Psoas muscle (tissue), 8 donors: ENCODE measurements around the gene GLCCI1. TPM values are rescaled to one million over a fixed set of nuclear protein-coding genes. Genes with fewer than 3 reads are reported as not detected.

Source experiments
- ATAC-seq, 4 donors: fragments of 200-7000 bp; cut with Tn5 transposase; one replicate each; pipeline ENCODE4 v1.9.1; 2020; ENCODE audit warnings: moderate library complexity in 3 of 4, mild to moderate bottlenecking in 2 of 4
- DNase-seq, 2 donors: peaks; one replicate each; pipeline ENCODE4 v3.0.0-alpha.2; 2020
- H3K27ac ChIP-seq: fragments of 200-600 bp; one replicate; pipeline ENCODE4 v1.8.0; 2022
- H3K27me3 ChIP-seq, 3 donors: fragments of 200-600 bp in 1 of 3; one replicate each; pipeline versions ENCODE4 v1.6.1 to v1.8.0; 2013 to 2022; ENCODE audit warnings: low read length in 2 of 3, mild to moderate bottlenecking in 2 of 3, moderate library complexity in 1 of 3; ENCODE audit not compliant: insufficient read depth in 3 of 3
- H3K36me3 ChIP-seq, 2 donors: fragments of 200-600 bp in 1 of 2; one replicate each; pipeline versions ENCODE4 v1.6.1 to v1.8.0; 2013 to 2022; ENCODE audit warnings: low read depth in 1 of 2, mild to moderate bottlenecking in 1 of 2, moderate library complexity in 1 of 2; ENCODE audit not compliant: insufficient read depth in 1 of 2
- H3K4me1 ChIP-seq: fragments of 200-600 bp; one replicate; pipeline ENCODE4 v1.8.0; 2022
- H3K4me3 ChIP-seq: fragments of 200-600 bp; one replicate; pipeline ENCODE4 v1.8.0; 2022; ENCODE audit warnings: mild to moderate bottlenecking
- H3K9me3 ChIP-seq: fragments of 200-600 bp; one replicate; pipeline ENCODE4 v1.8.0; 2022
- CTCF ChIP-seq: fragments of 200-600 bp; IDR thresholded peaks from one replicate; pipeline ENCODE4 v1.8.0; 2022; ENCODE audit warnings: antibody characterized with exemption
- WGBS, 3 donors: extraction: QIAGEN DNeasy Blood & Tissue Kit; methylation state at CpG; one replicate each; pipeline versions ENCODE4 v1.1.6 to v1.1.7; 2013; 5-methylcytosine and 5-hydroxymethylcytosine counted together
- intact Hi-C, 2 donors: fragments of 100-400 bp; cut with DNase I; formaldehyde crosslinking; loops; one replicate each; pipeline versions ENCODE4 v1.11.0 to v1.14.2; 2022
- polyA plus RNA-seq, 3 donors: library from polyadenylated mRNA; stranded (reverse); fragments of 200-250 nt; gene quantifications; one replicate each; pipeline ENCODE4 v1.2.3, GENCODE V29; 2013
- total RNA-seq, 4 donors: library from RNA; stranded (reverse); fragmentation: NEBNext Ultra II Directional in 2 of 4; extraction: Animal tissue kit (Norgen Biotek cat#: 25700) in 2 of 4; gene quantifications; one replicate each; pipeline versions ENCODE4 v1.2.1 to v1.2.4, GENCODE V29; 2021 to 2023
- donor health status: healthy with polysubstance abuse.
- donor health status: DM: no; HTN: no; CAD: no; lungs with moderate emphysema.
- donor health status: Bipolar disorder and iron deficiency.
- donor health status: healthy.
- donor health status: DM: yes; HTN: yes; CAD: no.
- donor health status: DM: no; HTN: no; CAD: no.
- donor health status: DM: no; HTN: no; CAD: no.
- donor health status: DM: yes; HTN: yes; CAD: no.

The GLCCI1 gene
- total and polyA plus RNA-seq, 7 donors, result 0.57 to 8.0 (median 3.1) TPM

GRCh38 chr7:7956531-7957128 lies 12.0 kb upstream of the GLCCI1 start:
- WGBS, 3 donors, result 80 to 95% (median 81%) methylated on average over 3 of the region's 3 CpGs
- H3K4me3 ChIP-seq, result no peak overlapping the region
- no peaks in the 10 kb centered on the region for H3K4me1 ChIP-seq
- H3K27ac ChIP-seq, result no peak overlapping the region
- TF ChIP-seq CTCF, result no peak
- DNase-seq, result no peak
- ATAC-seq, result no peak
- no peaks in the 10 kb centered on the region for H3K27me3 ChIP-seq
- intact Hi-C loops, result no loop called here
- H3K36me3 ChIP-seq, result no peaks in the 10 kb centered on the region
- H3K9me3 ChIP-seq, result no peaks in the 10 kb centered on the region

- Histone ChIP-seq H3K4me1 (no peaks in the 10 kb centered on the region), H3K36me3 (no peaks in the 10 kb centered on the region), H3K9me3 (no peaks in the 10 kb centered on the region), H3K4me3 (no peak overlapping the region), H3K27ac (no peak overlapping the region), H3K27me3 (no peaks in the 10 kb centered on the region)
- DNase-seq (no peak), ATAC-seq (no peak)
- 77 to 88% (median 81%) methylated on average over 2 of the region's 2 CpGs for whole genome bisulfite sequencing, 3 donors
- intact Hi-C loops, result no loop called here
- no peak for TF ChIP-seq CTCF
Observed at GRCh38 chr7:7957513-7957912, 11.1 kb upstream of the GLCCI1 start.

- Histone ChIP-seq H3K4me1 (no peaks in the 10 kb centered on the region), H3K36me3 (no peaks in the 10 kb centered on the region), H3K27me3 (no peaks in the 10 kb centered on the region), H3K27ac (no peak overlapping the region), H3K4me3 (no peak overlapping the region), H3K9me3 (no peaks in the 10 kb centered on the region)
- WGBS, 3 donors, result 86 to 92% (median 89%) methylated on average over 4 of the region's 4 CpGs
- intact Hi-C loops, result loop anchor here in 1 of 2 donors (10.0 kb wide), 1 partner anchor 275 kb away; no protein-coding TSS in a partner anchor
- no peak for TF ChIP-seq CTCF
- ATAC-seq (no peak), DNase-seq (no peak)
Observed at GRCh38 chr7:7959979-7960670, 8.5 kb upstream of the GLCCI1 start.

- H3K4me1 ChIP-seq, result no peaks in the 10 kb centered on the region
- no peak overlapping the region for H3K4me3 ChIP-seq
- ATAC-seq, result no peak
- no peaks in the 10 kb centered on the region for H3K9me3 ChIP-seq
- TF ChIP-seq CTCF, result no peak
- H3K27ac ChIP-seq, result no peak overlapping the region
- WGBS, 3 donors, result 87 to 92% (median 92%) methylated on average over 3 of the region's 3 CpGs
- H3K27me3 ChIP-seq, result no peaks in the 10 kb centered on the region
- DNase-seq, result no peak
- intact Hi-C loops, result loop anchor here in 1 of 2 donors (10.0 kb wide), 1 partner anchor 278 kb away; no protein-coding TSS in a partner anchor
- H3K36me3 ChIP-seq, result no peaks in the 10 kb centered on the region
Observed at GRCh38 chr7:7962851-7963250, 5.7 kb upstream of the GLCCI1 start.
